CD4-positive, CD25-positive, alpha-beta regulatory T cell (primary cell): ENCODE results near the gene DNAJC5. TPM values are rescaled to one million over a fixed set of nuclear protein-coding genes. Genes with fewer than 3 reads are reported as not detected.

ENCODE experiments used
- ATAC-seq, 2 donors: fragments of 150-1000 bp; cut with Tn5 transposase; one replicate each; pipeline ENCODE4 v1.10.0; 2021; ENCODE audit warnings: low read depth in 2 of 2, moderate number of reproducible peaks in 2 of 2, moderate library complexity in 1 of 2
- DNase-seq, 3 donors: peaks; one replicate each; pipeline versions ENCODE4 v3.0.0 to v3.0.0-alpha.2; 2012 to 2022; ENCODE audit warnings: mixed read lengths in 1 of 3
- H3K27ac ChIP-seq: one replicate; pipeline ENCODE4 v1.7.0; 2013; ENCODE audit warnings: mild to moderate bottlenecking, low read length; ENCODE audit not compliant: insufficient read depth, poor library complexity, severe bottlenecking
- H3K27me3 ChIP-seq: one replicate; pipeline ENCODE4 v1.7.0; 2013; ENCODE audit warnings: low read length; ENCODE audit not compliant: control insufficient read depth, insufficient read depth
- H3K36me3 ChIP-seq: one replicate; pipeline ENCODE4 v1.7.0; 2013; ENCODE audit warnings: mild to moderate bottlenecking, low read length, moderate library complexity; ENCODE audit not compliant: control insufficient read depth, insufficient read depth
- H3K4me1 ChIP-seq: 2 replicates; pipeline ENCODE4 v1.7.0; 2013; ENCODE audit warnings: mild to moderate bottlenecking, low read length; ENCODE audit not compliant: insufficient read depth, control insufficient read depth, poor library complexity, severe bottlenecking
- H3K4me3 ChIP-seq: one replicate; pipeline ENCODE4 v1.7.0; 2013; ENCODE audit warnings: low read depth, mild to moderate bottlenecking, low read length, moderate library complexity
- H3K9me3 ChIP-seq, 2 experiments: 1 replicate in 1 of 2; 2 replicates in 1 of 2; pipeline ENCODE4 v1.7.0; 2013; ENCODE audit warnings: low read length in 2 of 2, mild to moderate bottlenecking in 1 of 2, moderate library complexity in 1 of 2; ENCODE audit not compliant: control insufficient read depth in 2 of 2
- H3K27ac Mint-ChIP-seq, 3 donors: one replicate each; pipeline ENCODE4 v1.8.0; 2020 to 2022; ENCODE audit warnings: mild to moderate bottlenecking in 3 of 3, mixed read lengths in 3 of 3, moderate library complexity in 2 of 3
- H3K27me3 Mint-ChIP-seq: one replicate; pipeline ENCODE4 v1.8.0; 2022; ENCODE audit warnings: mild to moderate bottlenecking, mixed read lengths
- H3K36me3 Mint-ChIP-seq: one replicate; pipeline ENCODE4 v1.8.0; 2020; ENCODE audit warnings: mixed read lengths
- H3K4me1 Mint-ChIP-seq, 4 donors: one replicate each; pipeline ENCODE4 v1.8.0; 2020 to 2022; ENCODE audit warnings: mixed read lengths in 4 of 4, mild to moderate bottlenecking in 1 of 4
- H3K4me3 Mint-ChIP-seq, 4 donors: one replicate each; pipeline ENCODE4 v1.8.0; 2020 to 2022; ENCODE audit warnings: mild to moderate bottlenecking in 4 of 4, mixed read lengths in 4 of 4, moderate library complexity in 3 of 4
- H3K9me3 Mint-ChIP-seq, 7 donors: one replicate each; pipeline ENCODE4 v1.8.0; 2020 to 2022; ENCODE audit warnings: mixed read lengths in 7 of 7, mild to moderate bottlenecking in 3 of 7, moderate library complexity in 2 of 7
- polyA plus RNA-seq, 4 donors: library from polyadenylated mRNA; unstranded; fragments of 300-500 nt; fragmentation: Illumina TruSeq; gene quantifications; one replicate each; pipeline ENCODE4 v1.2.3, GENCODE V29; 2021
- total RNA-seq: library from RNA; stranded (reverse); gene quantifications from one replicate; pipeline ENCODE4 v1.2.3, GENCODE V29; 2022

DNAJC5 gene, protein sequence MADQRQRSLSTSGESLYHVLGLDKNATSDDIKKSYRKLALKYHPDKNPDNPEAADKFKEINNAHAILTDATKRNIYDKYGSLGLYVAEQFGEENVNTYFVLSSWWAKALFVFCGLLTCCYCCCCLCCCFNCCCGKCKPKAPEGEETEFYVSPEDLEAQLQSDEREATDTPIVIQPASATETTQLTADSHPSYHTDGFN
- total RNA-seq (34.9 TPM), polyA plus RNA-seq (1 to 10 TPM; 5.0 to 7.0 (median 5.8) TPM)

DNA sequence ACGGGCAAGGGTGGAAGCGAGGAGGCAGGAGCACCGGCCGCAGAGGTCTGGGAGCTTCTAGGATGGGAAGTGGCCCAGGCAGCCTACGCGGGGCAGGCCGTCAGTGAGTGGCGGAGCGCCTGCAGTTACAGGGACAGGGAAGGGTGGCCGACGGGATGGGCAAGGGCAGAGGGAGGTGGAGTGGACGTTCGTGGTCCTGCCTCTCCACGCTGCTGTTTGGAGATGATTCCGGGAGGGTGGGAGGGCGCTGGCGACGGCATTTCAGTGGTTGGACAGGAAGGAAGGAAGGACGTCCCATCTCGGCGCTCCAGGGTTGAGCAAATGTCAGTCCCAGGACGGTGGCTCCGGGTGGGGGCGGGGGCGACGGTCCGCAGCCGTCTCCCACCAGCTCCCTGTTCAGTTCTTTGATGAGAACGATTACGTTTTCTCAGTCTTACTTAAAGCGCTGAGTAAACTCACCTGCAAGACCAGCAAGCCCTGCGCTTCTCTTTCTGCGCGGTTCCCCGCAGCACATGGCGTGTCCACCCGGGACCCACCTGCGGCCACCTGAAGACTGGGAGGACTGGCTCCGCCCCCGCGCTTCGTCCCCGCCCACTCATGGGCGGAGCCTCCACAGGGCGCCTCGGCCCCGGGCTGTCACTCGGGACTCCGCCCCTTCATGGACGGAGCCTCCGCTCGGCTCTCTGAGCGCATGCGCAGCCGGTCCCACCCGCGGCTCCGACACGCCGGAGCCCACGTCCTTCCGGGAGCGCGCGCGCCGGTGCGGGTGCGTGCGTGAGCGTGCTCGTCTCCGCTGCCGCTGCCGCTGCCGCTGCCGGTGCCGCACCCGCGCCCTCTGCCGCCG lies at the start of gene DNAJC5:
DNAJC5 (plus strand) TSS at position 769 of the 844 bp plus-strand sequence. CDS start 33,220 bp downstream, outside the sequence.
- H3K4me3 ChIP-seq = peak within 1 kb of the TSS; percentile 96
- Mint-ChIP-seq H3K27me3 (no peaks in the 10 kb centered on the region), H3K27ac (peak within 1 kb of the TSS; percentile 95 to 96 (median 96)), H3K9me3 (no peaks in the 10 kb centered on the region), H3K4me3 (peak within 1 kb of the TSS; percentile 92 to 99 (median 97)), H3K36me3 (peaks cover 3% of the 10 kb centered on the region), H3K4me1 (peaks cover 16 to 45% (median 33%) of the 10 kb centered on the region in 4 donors)
- DNase-seq (peak; percentile 96 to 98 (median 97)), ATAC-seq (peak; percentile 87 to 90)
- no peaks in the 10 kb centered on the region for H3K27me3 ChIP-seq
- peaks cover 23% of the 10 kb centered on the region for H3K36me3 ChIP-seq
- no peaks in the 10 kb centered on the region for H3K9me3 ChIP-seq
- peaks cover 37% of the 10 kb centered on the region for H3K4me1 ChIP-seq
- H3K27ac ChIP-seq = peak within 1 kb of the TSS; percentile 74

DNA sequence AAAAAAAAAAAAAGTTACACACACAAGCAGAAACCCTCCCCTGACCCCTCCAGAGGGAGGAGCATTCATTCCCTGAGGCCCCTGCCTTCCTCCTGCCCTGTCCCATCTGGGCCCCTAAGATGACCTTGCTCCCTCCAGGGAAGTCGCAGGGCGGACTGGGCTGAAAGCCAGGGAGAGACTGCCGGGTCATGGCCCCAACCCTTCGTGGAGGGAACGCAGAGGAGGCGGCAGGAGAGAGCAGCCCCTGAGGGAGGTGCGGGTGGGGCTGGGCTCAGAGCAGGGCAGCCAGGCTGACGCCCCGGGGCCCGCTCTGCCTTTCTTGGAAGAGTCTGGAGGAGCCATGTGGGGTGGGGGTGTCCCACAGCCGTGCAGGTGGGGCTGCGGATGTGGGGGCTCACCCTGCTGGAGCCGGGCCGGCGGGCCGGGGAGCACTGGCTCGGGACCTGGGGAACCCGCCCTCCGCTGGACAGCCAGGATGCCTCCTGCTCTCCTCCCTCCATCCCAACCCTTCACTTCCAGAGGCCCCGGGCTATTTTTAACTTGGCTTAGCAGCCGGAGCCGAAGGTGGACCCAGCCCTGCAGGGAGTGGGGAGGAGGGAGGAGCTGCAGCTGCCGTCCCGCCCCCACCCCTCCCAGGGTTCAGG lies 48.7 kb upstream of the DNAJC5 start:
- Histone ChIP-seq H3K27ac (no peak overlapping the region), H3K4me3 (no peak overlapping the region), H3K27me3 (peaks cover 9% of the 10 kb centered on the region), H3K9me3 (no peaks in the 10 kb centered on the region), H3K4me1 (peaks cover 21% of the 10 kb centered on the region), H3K36me3 (no peaks in the 10 kb centered on the region)
- Mint-ChIP-seq H3K9me3 (peaks cover 0 to 2% (median 0%) of the 10 kb centered on the region in 7 donors), H3K4me1 (peaks cover 0 to 15% (median 1%) of the 10 kb centered on the region in 4 donors), H3K27me3 (peaks cover 46% of the 10 kb centered on the region), H3K4me3 (peak overlapping the region in 1 of 4 donors; percentile 54), H3K27ac (no peak overlapping the region), H3K36me3 (no peaks in the 10 kb centered on the region)
- ATAC-seq (no peak), DNase-seq (no peak)

- Histone ChIP-seq H3K4me1 (peaks cover 21% of the 10 kb centered on the region), H3K4me3 (no peak overlapping the region), H3K36me3 (no peaks in the 10 kb centered on the region), H3K27me3 (peaks cover 9% of the 10 kb centered on the region), H3K27ac (no peak overlapping the region), H3K9me3 (no peaks in the 10 kb centered on the region)
- H3K27me3 Mint-ChIP-seq = peaks cover 48% of the 10 kb centered on the region
- H3K36me3 Mint-ChIP-seq = no peaks in the 10 kb centered on the region
- H3K4me1 Mint-ChIP-seq = peaks cover 0 to 15% (median 1%) of the 10 kb centered on the region in 4 donors
- DNase-seq (no peak), ATAC-seq (no peak)
- H3K27ac Mint-ChIP-seq = no peak overlapping the region
- no peak overlapping the region for H3K4me3 Mint-ChIP-seq
- peaks cover 0 to 2% (median 0%) of the 10 kb centered on the region in 7 donors for H3K9me3 Mint-ChIP-seq
Measured at GRCh38 chr20:63846888-63847236, 48.1 kb upstream of the DNAJC5 start.

GRCh38 chr20:63847237-63848002 lies 47.5 kb upstream of the DNAJC5 start:
- DNase-seq (no peak), ATAC-seq (no peak)
- H3K4me3 Mint-ChIP-seq = no peak overlapping the region
- Histone ChIP-seq H3K9me3 (no peaks in the 10 kb centered on the region), H3K4me3 (no peak overlapping the region), H3K36me3 (no peaks in the 10 kb centered on the region), H3K27ac (no peak overlapping the region), H3K27me3 (peaks cover 9% of the 10 kb centered on the region), H3K4me1 (peaks cover 21% of the 10 kb centered on the region)
- peaks cover 0 to 2% (median 0%) of the 10 kb centered on the region in 7 donors for H3K9me3 Mint-ChIP-seq
- peaks cover 0 to 14% (median 2%) of the 10 kb centered on the region in 4 donors for H3K4me1 Mint-ChIP-seq
- no peaks in the 10 kb centered on the region for H3K36me3 Mint-ChIP-seq
- no peak overlapping the region for H3K27ac Mint-ChIP-seq
- peaks cover 48% of the 10 kb centered on the region for H3K27me3 Mint-ChIP-seq

DNA sequence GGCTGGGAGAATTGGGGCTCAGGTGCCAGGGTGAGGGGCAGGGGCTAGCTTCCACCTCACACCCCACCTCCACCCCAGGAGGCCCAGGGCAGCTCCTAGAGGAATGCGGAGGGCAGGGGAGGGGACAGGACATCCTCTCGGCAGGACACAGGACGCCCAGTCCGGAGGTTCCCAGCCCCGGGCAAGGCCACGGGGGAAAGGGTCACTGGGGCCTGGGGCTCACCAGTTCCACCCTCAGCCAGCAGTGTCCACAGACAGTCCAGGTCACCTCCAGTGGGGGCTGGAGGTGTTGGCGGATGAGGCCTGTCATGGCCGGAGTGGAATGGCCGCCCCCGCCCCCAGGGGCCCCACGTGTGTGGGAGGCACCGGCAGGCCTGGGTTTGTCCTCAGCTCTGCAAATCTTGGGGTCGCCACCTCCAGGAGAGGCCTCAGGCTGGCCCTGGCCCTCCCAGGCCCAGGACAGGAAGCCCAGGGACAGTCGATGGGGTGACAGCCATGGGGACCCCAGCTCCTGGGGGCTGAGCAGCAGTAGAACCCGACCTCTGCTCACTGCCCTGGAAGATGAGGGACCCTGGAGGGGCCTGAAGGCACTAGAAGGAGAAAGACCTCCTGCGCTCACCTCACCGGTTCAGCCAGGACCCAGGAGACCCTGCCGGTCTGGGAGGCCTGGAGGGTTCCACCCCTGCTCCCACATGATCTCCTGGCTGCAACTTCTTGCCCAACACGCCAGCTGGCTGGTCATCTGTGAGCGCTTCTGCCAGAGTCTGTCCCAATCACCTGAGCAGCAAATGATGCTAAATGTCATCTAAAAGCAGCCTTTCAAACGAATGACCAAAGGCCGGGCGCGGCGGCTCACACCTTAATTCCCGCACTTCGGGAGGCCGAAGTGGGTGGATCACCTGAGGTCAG lies 46.7 kb upstream of the DNAJC5 start:
- Histone ChIP-seq H3K27me3 (peaks cover 9% of the 10 kb centered on the region), H3K9me3 (no peaks in the 10 kb centered on the region), H3K4me3 (no peak overlapping the region), H3K27ac (no peak overlapping the region), H3K36me3 (no peaks in the 10 kb centered on the region), H3K4me1 (peaks cover 21% of the 10 kb centered on the region)
- DNase-seq = no peak
- ATAC-seq = no peak
- H3K4me3 Mint-ChIP-seq = no peak overlapping the region
- no peak overlapping the region for H3K27ac Mint-ChIP-seq
- H3K27me3 Mint-ChIP-seq = peaks cover 42% of the 10 kb centered on the region
- H3K36me3 Mint-ChIP-seq = no peaks in the 10 kb centered on the region
- H3K4me1 Mint-ChIP-seq = peaks cover 0 to 14% (median 2%) of the 10 kb centered on the region in 4 donors
- H3K9me3 Mint-ChIP-seq = peaks cover 0 to 2% (median 0%) of the 10 kb centered on the region in 7 donors

GRCh38 chr20:63850689-63851547 lies 44.0 kb upstream of the DNAJC5 start:
- peaks cover 0 to 9% (median 2%) of the 10 kb centered on the region in 4 donors for H3K4me1 Mint-ChIP-seq
- Histone ChIP-seq H3K27me3 (peaks cover 6% of the 10 kb centered on the region), H3K4me3 (no peak overlapping the region), H3K36me3 (no peaks in the 10 kb centered on the region), H3K27ac (no peak overlapping the region), H3K4me1 (peaks cover 16% of the 10 kb centered on the region), H3K9me3 (no peaks in the 10 kb centered on the region)
- H3K9me3 Mint-ChIP-seq = peaks cover 0 to 2% (median 0%) of the 10 kb centered on the region in 7 donors
- ATAC-seq = no peak
- no peak overlapping the region for H3K4me3 Mint-ChIP-seq
- peaks cover 22% of the 10 kb centered on the region for H3K27me3 Mint-ChIP-seq
- no peak overlapping the region for H3K27ac Mint-ChIP-seq
- peak in 1 of 3 donors; percentile 33 for DNase-seq
- no peaks in the 10 kb centered on the region for H3K36me3 Mint-ChIP-seq
